Neural cell (in vitro differentiated cells): Measurements from ENCODE around the gene PCSK7. TPM values are rescaled to one million over a fixed set of nuclear protein-coding genes. Genes with fewer than 3 reads are reported as not detected.
"Not testable (repeated sequence)": the region's sequence is repeated elsewhere in the genome, so short reads cannot be mapped to it uniquely, and the experiment has no call there.

Experiments used
- H2AFZ ChIP-seq: fragments of 200-600, 300-800 bp; sonication (generic), shearing (Covaris generic); 2 replicates; pipeline ENCODE4 v1.6.0; 2014; ENCODE audit warnings: low read depth, mild to moderate bottlenecking, antibody characterized with exemption, low read length, moderate library complexity
- H3F3A ChIP-seq: fragments of 200-600 bp; shearing (Covaris generic); 2 replicates; pipeline ENCODE4 v1.6.1; 2016; ENCODE audit warnings: mild to moderate bottlenecking, moderate library complexity, mixed read lengths, antibody characterized with exemption, low read length; ENCODE audit not compliant: insufficient read depth, poor library complexity, severe bottlenecking
- H3K27ac ChIP-seq: fragments of 200-600, 300-800 bp; sonication (generic), shearing (Covaris generic); 2 replicates; pipeline ENCODE4 v1.5.1; 2014; ENCODE audit warnings: mild to moderate bottlenecking, low read length, moderate library complexity
- H3K27me3 ChIP-seq: fragments of 300-800, 200-600 bp; sonication (generic), shearing (Covaris generic); 2 replicates; pipeline ENCODE4 v1.6.0; 2014; ENCODE audit warnings: mild to moderate bottlenecking, low read depth, low read length, moderate library complexity; ENCODE audit not compliant: insufficient read depth
- H3K36me3 ChIP-seq: fragments of 300-800, 200-600 bp; sonication (generic), shearing (Covaris generic); 2 replicates; pipeline ENCODE4 v1.5.1; 2014; ENCODE audit warnings: mild to moderate bottlenecking, antibody characterized with exemption, low read length, moderate library complexity; ENCODE audit not compliant: insufficient read depth
- H3K4me2 ChIP-seq: fragments of 300-800, 200-600 bp; sonication (generic), shearing (Covaris generic); 2 replicates; pipeline ENCODE4 v1.6.0; 2014; ENCODE audit warnings: mild to moderate bottlenecking, low read length
- H3K4me3 ChIP-seq: fragments of 300-800, 200-600 bp; sonication (generic), shearing (Covaris generic); 2 replicates; pipeline ENCODE4 v1.5.1; 2014; ENCODE audit warnings: mild to moderate bottlenecking, low read length, moderate library complexity
- H3K79me2 ChIP-seq: fragments of 200-600 bp; shearing (Covaris generic); replicated peaks from 2 replicates; pipeline ENCODE4 v1.6.0; 2014; ENCODE audit warnings: mild to moderate bottlenecking, low read length, moderate library complexity; ENCODE audit not compliant: insufficient read depth
- H3K9ac ChIP-seq: fragments of 300-800, 200-600 bp; sonication (generic), shearing (Covaris generic); 2 replicates; pipeline ENCODE4 v1.6.1; 2016; ENCODE audit warnings: mild to moderate bottlenecking, low read length, mixed read lengths
- H3K9me2 ChIP-seq: fragments of 200-600 bp; shearing (Covaris generic); 2 replicates; pipeline ENCODE4 v1.6.1; 2016; ENCODE audit warnings: mild to moderate bottlenecking, low read length, mixed read lengths; ENCODE audit not compliant: insufficient read depth
- H3K9me3 ChIP-seq: fragments of 200-600, 300-800 bp; sonication (generic), shearing (Covaris generic); 2 replicates; pipeline ENCODE4 v1.6.1; 2016; ENCODE audit warnings: mild to moderate bottlenecking, mixed run types, low read length, moderate library complexity, mixed read lengths
- H4K20me1 ChIP-seq: fragments of 200-600 bp; shearing (Covaris generic); 2 replicates; pipeline ENCODE4 v1.6.1; 2016; ENCODE audit warnings: mild to moderate bottlenecking, mixed run types; ENCODE audit not compliant: insufficient read depth
- MXI1 ChIP-seq: fragments of 450-650 bp; conservative IDR thresholded peaks from 2 replicates; pipeline ENCODE4 v1.6.1; 2014; ENCODE audit warnings: antibody characterized with exemption, mild to moderate bottlenecking; ENCODE audit not compliant: poor library complexity, severe bottlenecking
- POLR2AphosphoS5 ChIP-seq: IDR thresholded peaks from 2 replicates; pipeline ENCODE4 v1.6.1; 2012
- polyA plus RNA-seq: library from polyadenylated mRNA; depleted of rRNA; stranded (reverse); fragments of >200 nt; gene quantifications from 2 replicates; pipeline ENCODE4 v1.2.3, GENCODE V29; 2014

Gene PCSK7
- polyA plus RNA-seq, 1 donor from 2014 or later = 44.4 TPM

DNA sequence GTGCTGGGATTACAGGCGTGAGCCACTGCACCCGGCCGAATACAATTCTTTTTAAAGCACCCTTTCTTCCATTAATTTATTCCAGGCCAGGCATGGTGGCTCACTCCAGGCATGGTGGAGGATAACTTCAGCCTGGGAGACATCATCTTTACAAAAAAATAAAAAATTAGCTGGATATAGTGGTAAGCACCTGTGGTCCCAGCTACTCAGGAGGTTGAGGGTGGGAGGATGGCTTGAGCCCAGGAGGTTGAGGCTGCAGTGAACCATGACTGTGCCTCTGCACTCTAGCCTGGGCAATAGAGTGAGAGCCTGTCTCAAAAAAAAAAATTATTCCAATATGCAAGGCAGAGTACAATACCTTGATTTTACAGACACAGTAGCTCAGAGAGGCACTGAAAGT lies 21.3 kb downstream of the PCSK7 start:
- TF ChIP-seq POLR2AphosphoS5 (no peak), MXI1 (no peak)
- H3F3A ChIP-seq = no peaks in the 10 kb centered on the region

DNA sequence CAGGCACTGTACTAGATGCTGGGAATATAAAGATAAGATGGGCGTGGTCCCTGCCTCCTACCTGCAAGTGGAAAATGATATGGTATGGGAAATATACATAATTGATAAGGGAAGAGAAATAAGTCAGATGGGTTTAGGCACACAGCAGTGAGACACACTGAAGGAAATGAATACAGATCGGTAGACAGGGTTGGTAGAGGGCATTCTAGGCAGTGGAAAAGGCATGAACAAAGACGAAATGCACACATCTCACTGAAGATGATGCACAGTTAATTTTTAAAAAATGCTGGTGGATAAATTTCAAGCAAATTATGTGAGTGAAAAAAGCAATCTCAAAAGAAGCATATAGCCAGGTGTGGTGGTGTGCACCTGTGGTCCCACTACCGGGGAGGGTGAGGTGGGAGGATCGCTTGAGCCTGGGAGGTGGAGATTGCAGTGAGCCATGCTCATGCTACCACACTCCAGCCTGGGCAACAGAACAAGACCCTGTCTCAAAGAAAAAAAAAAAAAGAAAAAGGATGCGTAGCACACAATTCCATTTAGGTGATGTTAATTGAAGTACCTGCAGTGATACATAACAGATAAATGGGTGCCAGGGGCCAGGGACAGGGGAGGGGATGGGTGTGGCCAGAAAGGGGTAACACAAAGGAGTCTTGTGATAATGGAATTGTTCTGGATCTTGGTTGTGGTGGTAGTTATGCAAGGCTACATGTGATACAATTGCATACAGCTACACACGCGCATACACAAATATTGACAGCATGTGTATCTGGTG lies 22.3 kb downstream of the PCSK7 start:
- not testable (repeated sequence) for H3K9me3 ChIP-seq, H3K9ac ChIP-seq, H3K4me2 ChIP-seq, H3K36me3 ChIP-seq, H3K4me3 ChIP-seq, H3F3A ChIP-seq, H2AFZ ChIP-seq, H3K9me2 ChIP-seq, H3K27ac ChIP-seq, H3K79me2 ChIP-seq, H3K27me3 ChIP-seq, H4K20me1 ChIP-seq

More for the DNA sequence above, 21.3 kb downstream of the PCSK7 start:
- Histone ChIP-seq H3K27ac (no peak overlapping the region), H3K9me2 (no peaks in the 10 kb centered on the region), H2AFZ (no peak overlapping the region), H3K36me3 (no peaks in the 10 kb centered on the region), H3K9me3 (no peaks in the 10 kb centered on the region), H3K27me3 (no peaks in the 10 kb centered on the region), H3K4me3 (no peak overlapping the region), H3K4me2 (no peak overlapping the region), H3K9ac (no peak overlapping the region), H3K79me2 (no peaks in the 10 kb centered on the region), H4K20me1 (no peaks in the 10 kb centered on the region)

DNA sequence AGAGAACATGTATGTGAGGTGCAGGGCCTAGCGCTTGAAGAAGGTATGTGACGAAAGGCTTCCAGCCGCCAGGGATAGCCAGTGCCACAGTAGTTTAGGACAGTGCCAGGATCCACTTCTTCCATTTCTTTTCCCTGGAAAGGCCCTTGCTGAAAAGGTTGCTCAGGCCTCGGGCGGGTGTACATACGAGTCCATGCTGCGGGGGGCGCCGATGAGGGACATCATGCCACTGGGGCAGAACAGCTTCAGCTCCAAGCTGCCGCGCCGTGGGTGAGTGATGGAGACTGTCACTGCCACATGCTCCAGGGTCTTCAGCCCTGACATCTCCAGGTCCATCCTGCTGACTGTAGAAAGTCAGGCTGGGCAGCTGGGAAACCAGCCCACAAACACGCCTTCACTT lies 23.2 kb downstream of the PCSK7 start:
- H3K27me3 ChIP-seq = not testable (repeated sequence)

DNA sequence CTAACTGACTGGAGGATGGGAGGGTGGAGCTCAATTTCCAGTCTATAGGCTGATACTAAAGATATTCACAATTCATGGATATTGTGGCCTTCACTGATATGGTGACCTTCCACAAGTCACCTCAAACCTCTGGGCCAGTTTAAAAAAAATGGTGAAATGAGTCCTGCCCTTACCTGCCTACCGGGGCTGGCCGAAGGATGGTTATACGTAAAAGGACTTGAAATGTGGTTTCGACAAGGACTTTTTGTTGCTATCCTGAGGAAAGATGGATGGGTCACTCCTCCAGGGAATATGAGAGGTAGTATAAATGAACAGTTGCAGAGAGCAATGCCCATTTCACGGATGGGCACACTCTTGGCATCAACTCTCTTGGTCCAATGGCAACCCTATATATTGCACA lies 24.4 kb downstream of the PCSK7 start:
- not testable (repeated sequence) for H2AFZ ChIP-seq, H3K9ac ChIP-seq, H3K9me3 ChIP-seq, H3K4me3 ChIP-seq, H3K27ac ChIP-seq, H3K36me3 ChIP-seq, H3K27me3 ChIP-seq, H3F3A ChIP-seq, H3K79me2 ChIP-seq, H3K9me2 ChIP-seq, H3K4me2 ChIP-seq, H4K20me1 ChIP-seq

More for the DNA sequence above, 23.2 kb downstream of the PCSK7 start:
- H3K79me2 ChIP-seq, H3K9me2 ChIP-seq, H3K4me2 ChIP-seq, H3K4me3 ChIP-seq, H3K36me3 ChIP-seq, H3K9me3 ChIP-seq, H4K20me1 ChIP-seq, H3K27ac ChIP-seq, H3F3A ChIP-seq, H3K9ac ChIP-seq, H2AFZ ChIP-seq: not testable (repeated sequence)

DNA sequence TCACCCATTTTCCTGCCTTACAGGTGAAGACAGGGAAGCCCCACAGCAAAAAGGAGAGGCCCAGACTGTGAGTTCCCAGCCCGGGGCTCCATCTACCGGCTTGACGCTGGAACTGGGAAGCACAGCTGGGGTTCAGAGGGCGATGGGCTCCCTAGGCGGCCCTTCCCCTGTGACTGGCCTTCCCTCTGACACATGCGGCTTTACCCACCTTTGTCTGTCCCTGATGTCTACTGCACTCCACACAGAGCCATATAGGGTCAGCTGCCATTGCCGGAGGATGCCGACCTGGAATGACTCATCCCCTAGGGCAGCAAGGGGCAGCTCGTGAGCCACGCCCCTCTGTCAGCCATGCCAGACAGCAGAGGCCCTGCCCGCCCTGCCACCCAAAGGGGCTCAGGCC lies 25.0 kb downstream of the PCSK7 start:
- not testable (repeated sequence) for H3K27ac ChIP-seq, H3K27me3 ChIP-seq, H3K9me3 ChIP-seq, H3K79me2 ChIP-seq, H3K9me2 ChIP-seq, H3K36me3 ChIP-seq, H3K9ac ChIP-seq, H3K4me2 ChIP-seq, H3K4me3 ChIP-seq, H3F3A ChIP-seq, H2AFZ ChIP-seq, H4K20me1 ChIP-seq

GRCh38 chr11:117206111-117206510 lies 25.8 kb downstream of the PCSK7 start:
- H3K9ac ChIP-seq, H3K9me2 ChIP-seq, H3K79me2 ChIP-seq, H3K4me2 ChIP-seq, H4K20me1 ChIP-seq, H3K9me3 ChIP-seq, H3K27ac ChIP-seq, H3K27me3 ChIP-seq, H3K4me3 ChIP-seq, H3F3A ChIP-seq, H3K36me3 ChIP-seq, H2AFZ ChIP-seq: not testable (repeated sequence)
